HepG2 (cell line): ENCODE results near the gene ADGRB3. TPM values are rescaled to one million over a fixed set of nuclear protein-coding genes. Genes with fewer than 3 reads are reported as not detected.

Source experiments
- ARID3A ChIP-seq: IDR thresholded peaks from 2 replicates; pipeline ENCODE4 v1.6.1; 2012; ENCODE audit warnings: low read depth, low read length, improper control_type of control experiment
- DR1 ChIP-seq: sonication (generic); formaldehyde crosslinking; IDR thresholded peaks from 2 replicates; pipeline ENCODE4 v1.8.0; 2021; ENCODE audit warnings: mild to moderate bottlenecking, missing genetic modification reagents, inconsistent platforms
- DZIP1 ChIP-seq: sonication (generic); formaldehyde crosslinking; IDR thresholded peaks from 2 replicates; pipeline ENCODE4 v1.5.0; 2020; ENCODE audit warnings: mild to moderate bottlenecking, missing genetic modification reagents
- KDM3A ChIP-seq: IDR thresholded peaks from 2 replicates; pipeline ENCODE4 v1.6.1; 2018; ENCODE audit warnings: low read depth, missing compliant biosample characterization
- MNT ChIP-seq: fragments of 450-650 bp; IDR thresholded peaks from 2 replicates; pipeline ENCODE4 v1.6.1; 2016
- ZNF609 ChIP-seq: sonication (generic); formaldehyde crosslinking; IDR thresholded peaks from 2 replicates; pipeline ENCODE4 v1.4.0; 2020; ENCODE audit warnings: mild to moderate bottlenecking, missing genetic modification reagents, borderline replicate concordance
- polyA plus RNA-seq, 8 experiments: library from polyadenylated mRNA; depleted of rRNA in 3 of 8; stranded (reverse) in 7 of 8; unstranded in 1 of 8; fragments of >200 nt; fragmentation: Illumina TruSeq in 4 of 8; extraction: Trizol in 4 of 8; gene quantifications; 2 replicates each; pipeline versions ENCODE4 v1.2.1 to v1.2.3, GENCODE V29; 2011 to 2016; ENCODE audit warnings: low read depth in 4 of 8, missing spikeins in 1 of 8, mixed read lengths in 1 of 8; ENCODE audit not compliant: insufficient read depth in 1 of 8
- total RNA-seq, 5 experiments: library from RNA; depleted of rRNA; stranded (reverse); fragments of >200 nt; fragmentation: Illumina TruSeq; extraction: Trizol; gene quantifications; 2 replicates each; pipeline ENCODE4 v1.2.3, GENCODE V29; 2016; ENCODE audit warnings: low read depth in 1 of 5

ADGRB3 gene
- total and polyA plus RNA-seq, 2 of the 13 experiments (the other 11 are each of a cell fraction or from before 2014, with no cell fraction given), result not detected

- TF ChIP-seq ZNF609 (CRISPR knock-in tag) (no peak), MNT (no peak), DR1 (CRISPR knock-in tag) (no peak), KDM3A (no peak), DZIP1 (CRISPR knock-in tag) (no peak), ARID3A (no peak)
Measured at GRCh38 chr6:68737061-68737460, 102.0 kb downstream of the ADGRB3 start (continued).
